ENCODE measurements around the gene HAO2.

The HAO2 gene

DNA sequence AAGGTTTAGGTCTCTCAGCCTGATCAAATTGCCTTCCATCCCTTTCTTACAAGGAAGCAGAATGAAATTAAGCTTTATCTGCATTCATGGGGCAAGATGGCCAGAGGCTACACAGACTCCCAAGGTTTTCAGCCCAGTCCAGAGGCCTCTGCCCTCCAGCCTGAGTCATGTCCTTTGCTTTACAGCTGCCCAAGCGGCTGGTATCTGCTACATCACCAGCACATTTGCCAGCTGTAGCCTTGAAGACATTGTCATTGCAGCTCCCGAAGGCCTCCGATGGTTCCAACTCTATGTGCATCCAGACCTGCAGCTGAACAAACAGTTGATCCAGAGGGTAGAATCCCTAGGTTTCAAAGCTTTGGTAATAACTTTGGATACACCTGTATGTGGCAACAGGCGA lies 16.0 kb downstream of the HAO2 start:
- DNase-seq (ENCODE audit: low read depth): no peak
- H3K4me3 ChIP-seq (ENCODE audit: low read depth, low read length): no peak overlapping the region
- TF ChIP-seq MAX (IDR thresholded peaks at IDR 0.05; ENCODE audit: low read depth, low read length) (no peak), MYC (IDR thresholded peaks at IDR 0.05; ENCODE audit: low read depth, low read length) (no peak), POLR2A (IDR thresholded peaks at IDR 0.05; ENCODE audit: extremely low read depth, insufficient read length) (no peak)
- TF ChIP-seq, protein P1, sequence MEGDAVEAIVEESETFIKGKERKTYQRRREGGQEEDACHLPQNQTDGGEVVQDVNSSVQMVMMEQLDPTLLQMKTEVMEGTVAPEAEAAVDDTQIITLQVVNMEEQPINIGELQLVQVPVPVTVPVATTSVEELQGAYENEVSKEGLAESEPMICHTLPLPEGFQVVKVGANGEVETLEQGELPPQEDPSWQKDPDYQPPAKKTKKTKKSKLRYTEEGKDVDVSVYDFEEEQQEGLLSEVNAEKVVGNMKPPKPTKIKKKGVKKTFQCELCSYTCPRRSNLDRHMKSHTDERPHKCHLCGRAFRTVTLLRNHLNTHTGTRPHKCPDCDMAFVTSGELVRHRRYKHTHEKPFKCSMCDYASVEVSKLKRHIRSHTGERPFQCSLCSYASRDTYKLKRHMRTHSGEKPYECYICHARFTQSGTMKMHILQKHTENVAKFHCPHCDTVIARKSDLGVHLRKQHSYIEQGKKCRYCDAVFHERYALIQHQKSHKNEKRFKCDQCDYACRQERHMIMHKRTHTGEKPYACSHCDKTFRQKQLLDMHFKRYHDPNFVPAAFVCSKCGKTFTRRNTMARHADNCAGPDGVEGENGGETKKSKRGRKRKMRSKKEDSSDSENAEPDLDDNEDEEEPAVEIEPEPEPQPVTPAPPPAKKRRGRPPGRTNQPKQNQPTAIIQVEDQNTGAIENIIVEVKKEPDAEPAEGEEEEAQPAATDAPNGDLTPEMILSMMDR (IDR thresholded peaks at IDR 0.05; ENCODE audit: low read depth, low read length): no peak

GRCh38 chr1:119385650-119386049 lies 17.1 kb downstream of the HAO2 start:
- DNase-seq (ENCODE audit: low read depth): no peak
- no peak for TF ChIP-seq MYC (IDR thresholded peaks at IDR 0.05; ENCODE audit: low read depth, low read length)
- TF ChIP-seq MAX (IDR thresholded peaks at IDR 0.05; ENCODE audit: low read depth, low read length): no peak
- no peak for TF ChIP-seq POLR2A (IDR thresholded peaks at IDR 0.05; ENCODE audit: extremely low read depth, insufficient read length)
- TF ChIP-seq, protein P1 (IDR thresholded peaks at IDR 0.05; ENCODE audit: low read depth, low read length): no peak

GRCh38 chr1:119387858-119388257 lies 19.3 kb downstream of the HAO2 start:
- no peak overlapping the region for H3K4me3 ChIP-seq (ENCODE audit: low read depth, low read length)
- DNase-seq (ENCODE audit: low read depth): no peak
- TF ChIP-seq, protein P1 (IDR thresholded peaks at IDR 0.05; ENCODE audit: low read depth, low read length): no peak
- TF ChIP-seq MYC (IDR thresholded peaks at IDR 0.05; ENCODE audit: low read depth, low read length) (no peak), MAX (IDR thresholded peaks at IDR 0.05; ENCODE audit: low read depth, low read length) (no peak), POLR2A (IDR thresholded peaks at IDR 0.05; ENCODE audit: extremely low read depth, insufficient read length) (no peak)

More at GRCh38 chr1:119385650-119386049, 17.1 kb downstream of the HAO2 start:
- H3K4me3 ChIP-seq (ENCODE audit: low read depth, low read length): no peak overlapping the region

DNA sequence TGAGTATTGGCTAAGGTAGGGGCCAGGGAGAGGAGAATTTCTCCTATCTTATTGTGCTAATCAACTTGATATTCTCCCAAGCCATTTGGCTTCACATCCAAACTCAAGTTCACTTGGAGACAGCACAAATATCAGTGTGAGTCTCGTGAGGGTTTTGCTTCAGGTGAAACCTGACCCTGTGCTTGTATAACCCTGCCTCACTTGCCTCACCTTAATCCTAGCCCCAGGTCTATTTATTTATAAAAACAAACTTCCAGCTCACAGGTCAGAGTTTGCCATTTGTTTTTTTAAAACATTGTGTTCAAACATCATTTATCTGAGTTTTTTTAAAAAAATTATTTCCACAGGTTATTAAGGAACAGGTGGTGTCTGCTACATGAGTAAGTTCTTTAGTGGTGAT lies 19.9 kb downstream of the HAO2 start:
- H3K4me3 ChIP-seq (ENCODE audit: low read depth, low read length): no peak overlapping the region
- DNase-seq (ENCODE audit: low read depth): no peak
- TF ChIP-seq, protein P1 (IDR thresholded peaks at IDR 0.05; ENCODE audit: low read depth, low read length): no peak
- TF ChIP-seq MAX (IDR thresholded peaks at IDR 0.05; ENCODE audit: low read depth, low read length): no peak
- no peak for TF ChIP-seq MYC (IDR thresholded peaks at IDR 0.05; ENCODE audit: low read depth, low read length)
- TF ChIP-seq POLR2A (IDR thresholded peaks at IDR 0.05; ENCODE audit: extremely low read depth, insufficient read length): no peak

GRCh38 chr1:119390526-119390925 lies 21.9 kb downstream of the HAO2 start:
- no peak overlapping the region for H3K4me3 ChIP-seq (ENCODE audit: low read depth, low read length)
- TF ChIP-seq MYC (IDR thresholded peaks at IDR 0.05; ENCODE audit: low read depth, low read length) (no peak), POLR2A (IDR thresholded peaks at IDR 0.05; ENCODE audit: extremely low read depth, insufficient read length) (no peak), MAX (IDR thresholded peaks at IDR 0.05; ENCODE audit: low read depth, low read length) (no peak)
- TF ChIP-seq, protein P1 (IDR thresholded peaks at IDR 0.05; ENCODE audit: low read depth, low read length): no peak
- DNase-seq (ENCODE audit: low read depth): no peak

DNA sequence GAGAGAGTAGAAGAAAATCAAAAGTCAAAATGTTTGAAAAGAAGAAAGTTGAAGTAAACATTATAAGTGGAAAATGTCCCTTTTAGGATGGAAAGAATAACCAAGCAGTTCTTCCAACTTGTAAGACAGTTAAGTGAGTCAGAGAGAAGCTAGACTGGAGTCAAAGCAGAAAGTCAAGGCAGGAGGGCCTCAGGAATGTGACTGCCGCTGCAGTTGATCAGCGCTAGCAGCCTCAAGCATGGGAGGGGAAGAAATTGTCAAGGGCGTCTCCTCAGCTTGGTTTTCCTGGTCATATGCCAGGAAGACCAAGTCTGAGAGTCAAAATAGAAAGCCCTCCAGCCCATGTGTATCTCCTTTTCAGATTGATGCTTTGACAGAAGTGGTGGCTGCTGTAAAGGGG lies 23.2 kb downstream of the HAO2 start:
- no peak for DNase-seq (ENCODE audit: low read depth)
- TF ChIP-seq, protein P1 (IDR thresholded peaks at IDR 0.05; ENCODE audit: low read depth, low read length): no peak
- TF ChIP-seq MAX (IDR thresholded peaks at IDR 0.05; ENCODE audit: low read depth, low read length): no peak
- no peak for TF ChIP-seq POLR2A (IDR thresholded peaks at IDR 0.05; ENCODE audit: extremely low read depth, insufficient read length)
- no peak for TF ChIP-seq MYC (IDR thresholded peaks at IDR 0.05; ENCODE audit: low read depth, low read length)
- no peak overlapping the region for H3K4me3 ChIP-seq (ENCODE audit: low read depth, low read length)
